SHP77 (cell line): ENCODE data around the gene TNFRSF11A.
A peak's percentile ranks its signal among the peaks of the same experiment; 100 is the strongest.

Experiments
- DNase-seq, 2 experiments: peaks; one replicate each; lab custom pipeline; 2025; lab: John Stamatoyannopoulos, UW

Gene TNFRSF11A

DNA sequence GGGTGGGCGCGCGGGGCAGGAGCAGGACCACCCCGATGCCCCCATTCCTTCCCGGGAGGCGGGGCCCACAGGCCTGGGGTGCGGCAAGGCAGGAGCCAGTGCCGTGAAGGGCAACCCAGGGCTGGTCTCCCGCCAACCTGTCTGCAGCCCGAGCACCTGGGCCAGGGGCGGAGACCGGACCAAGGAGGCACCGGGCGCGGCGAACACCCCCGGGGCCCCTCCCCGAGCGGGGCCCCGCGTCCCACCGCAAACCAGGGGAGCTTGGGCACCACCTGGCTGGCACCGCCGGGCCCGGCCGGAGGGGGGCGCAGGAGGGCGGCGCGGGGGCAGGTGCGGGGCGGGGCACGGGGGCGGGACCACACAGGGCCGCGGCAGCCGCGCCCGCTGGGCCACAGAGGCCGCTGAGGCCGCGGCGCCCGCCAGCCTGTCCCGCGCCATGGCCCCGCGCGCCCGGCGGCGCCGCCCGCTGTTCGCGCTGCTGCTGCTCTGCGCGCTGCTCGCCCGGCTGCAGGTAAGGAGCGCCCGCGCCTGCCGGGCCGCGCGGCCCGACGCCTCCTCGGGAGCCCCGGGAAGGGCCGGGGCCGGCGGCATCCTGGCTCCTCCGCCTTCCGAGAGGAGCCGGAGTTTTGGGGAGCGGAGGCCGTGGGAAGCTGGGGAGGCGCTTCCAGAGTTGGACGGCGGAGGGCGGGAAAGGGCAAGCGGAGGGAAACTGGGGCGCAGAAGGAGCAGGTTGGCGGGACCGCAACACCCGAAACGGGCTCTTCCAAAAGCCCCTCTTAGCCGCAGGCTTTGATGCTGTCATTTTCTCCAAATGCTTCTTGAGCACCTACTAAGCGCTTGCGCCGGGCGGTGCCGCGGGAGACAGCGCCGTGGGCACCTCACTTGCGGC lies at the start of gene TNFRSF11A:
TSS of gene TNFRSF11A (plus strand) at position 394 of the 889 bp plus-strand sequence. CDS start at position 437, 43 bp downstream.
- DNase-seq: peak; percentile 22 to 53

GRCh38 chr18:62277045-62277444 lies 48.1 kb upstream of the TNFRSF11A start:
- no peak for DNase-seq

DNA sequence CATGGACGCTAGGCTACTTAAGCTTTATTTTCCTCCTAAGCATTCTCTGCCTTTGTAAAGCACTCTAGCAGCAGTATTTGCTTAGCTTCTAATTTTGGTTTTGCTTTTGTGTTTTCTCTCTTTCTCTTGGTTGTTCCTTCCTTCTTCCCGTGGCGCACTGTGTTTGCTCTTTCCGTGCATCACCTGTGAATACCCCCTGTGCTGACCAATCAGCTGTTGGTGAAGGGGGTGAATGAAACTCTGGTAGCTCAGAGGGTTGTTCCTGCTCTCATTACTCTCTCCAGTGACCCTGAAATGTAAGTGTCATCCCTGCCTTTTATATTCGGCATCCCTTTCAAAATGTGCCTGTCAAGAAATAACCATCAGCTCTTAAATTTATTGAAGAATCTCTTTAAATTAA lies 45.5 kb upstream of the TNFRSF11A start:
- DNase-seq: no peak

- no peak for DNase-seq
Observed at GRCh38 chr18:62280058-62280457, 45.1 kb upstream of the TNFRSF11A start.

GRCh38 chr18:62280786-62281185 lies 44.3 kb upstream of the TNFRSF11A start:
- no peak for DNase-seq

DNA sequence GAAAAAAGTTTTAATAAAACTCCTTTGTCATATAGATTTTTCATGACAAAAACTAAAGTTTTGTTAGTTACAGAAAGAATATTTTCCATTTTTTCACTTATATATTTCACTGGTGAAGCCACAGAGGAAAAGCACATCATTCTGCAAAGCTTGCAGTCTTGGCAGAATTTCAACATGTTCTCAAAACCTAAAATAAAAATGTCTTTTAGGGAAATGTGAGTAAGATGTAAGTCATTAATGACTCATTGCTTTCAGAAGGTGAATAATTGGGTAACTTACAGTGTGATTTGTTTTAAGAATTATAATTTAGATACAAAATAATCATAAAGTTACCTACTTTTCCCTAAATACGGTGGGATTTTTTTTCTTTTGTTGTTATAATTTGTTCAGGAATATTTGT lies 43.4 kb upstream of the TNFRSF11A start:
- no peak for DNase-seq

GRCh38 chr18:62282188-62282629 lies 42.9 kb upstream of the TNFRSF11A start:
- no peak for DNase-seq

DNA sequence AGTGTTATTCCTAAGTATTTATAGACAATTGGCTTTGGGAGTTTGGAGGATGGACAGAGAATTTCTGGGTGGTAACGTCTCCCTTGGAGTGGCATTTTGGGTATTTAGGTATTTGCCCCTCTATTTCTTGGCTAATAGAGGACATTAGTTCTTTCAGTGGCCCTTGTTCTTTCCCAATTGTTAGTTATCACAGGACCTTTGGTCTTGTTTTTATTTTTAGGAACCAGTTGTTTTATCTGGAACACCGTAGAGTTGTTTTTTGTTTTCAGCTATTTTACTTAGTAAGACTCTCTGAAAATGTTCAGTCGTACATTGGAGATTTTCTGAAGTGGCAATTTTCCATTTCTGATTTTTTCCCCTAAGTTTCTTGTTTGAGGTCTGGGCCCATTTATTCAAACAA lies 40.5 kb upstream of the TNFRSF11A start:
- DNase-seq: no peak

DNA sequence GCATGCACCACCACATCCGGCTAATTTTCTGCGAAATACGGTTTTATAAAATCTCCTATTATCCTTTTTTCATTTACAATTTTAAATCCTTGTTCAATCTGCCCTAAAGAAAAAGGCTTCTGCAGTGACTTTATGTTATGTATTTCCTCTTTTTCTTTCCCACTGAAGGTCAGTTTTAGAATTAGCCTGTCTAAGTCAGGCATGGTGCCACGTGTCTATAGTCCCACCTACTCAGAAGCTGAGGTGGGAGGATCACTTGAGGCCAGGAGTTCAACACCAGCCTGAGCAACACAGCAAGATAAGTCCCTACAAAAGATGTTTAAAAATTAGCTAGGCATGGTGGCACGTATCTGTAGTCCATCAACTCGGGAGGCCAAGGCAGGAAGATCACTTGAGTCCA lies 39.8 kb upstream of the TNFRSF11A start:
- DNase-seq: no peak

- no peak for DNase-seq
Observed at GRCh38 chr18:62287781-62288664, 37.1 kb upstream of the TNFRSF11A start.

DNA sequence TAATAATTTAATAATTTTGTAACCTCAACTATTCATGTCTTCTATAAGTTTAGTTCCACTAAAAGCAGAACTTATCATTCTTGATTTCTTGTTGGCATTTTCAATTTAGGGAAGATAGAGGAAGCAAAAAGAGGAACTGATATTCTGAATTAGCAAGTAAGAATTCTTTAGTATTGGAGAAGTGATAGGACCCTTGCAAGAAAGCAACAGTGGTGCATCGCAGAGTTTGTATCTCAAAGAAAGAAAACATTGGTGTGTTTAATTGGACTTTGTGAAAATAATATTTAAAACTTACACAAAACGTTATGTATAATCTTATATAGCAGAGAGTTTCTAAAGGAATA lies 36.5 kb upstream of the TNFRSF11A start:
- no peak for DNase-seq

- no peak for DNase-seq
Observed at GRCh38 chr18:62289047-62289446, 36.1 kb upstream of the TNFRSF11A start.

- no peak for DNase-seq
Observed at GRCh38 chr18:62294073-62294472, 31.0 kb upstream of the TNFRSF11A start.

- DNase-seq: no peak
Observed at GRCh38 chr18:62300359-62300963, 24.6 kb upstream of the TNFRSF11A start.

DNA sequence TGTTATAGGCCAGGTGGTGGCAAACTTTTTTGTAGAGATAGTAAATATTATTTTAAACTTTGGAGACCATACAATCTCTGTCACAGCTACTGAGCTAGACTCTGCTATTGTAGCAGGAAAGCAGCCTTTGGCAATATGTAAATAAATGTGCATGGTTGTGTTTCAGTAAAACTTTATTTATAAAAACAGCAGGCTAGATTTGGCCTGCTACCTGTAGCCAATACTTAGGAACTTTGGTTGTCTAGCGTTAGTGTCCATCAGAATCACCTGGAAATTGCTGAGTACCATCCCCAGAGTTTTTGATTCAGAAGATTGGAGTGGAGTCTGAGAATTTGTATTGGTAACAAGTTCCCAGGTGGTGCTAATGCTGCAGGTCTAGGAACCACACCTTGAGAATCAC lies 23.8 kb upstream of the TNFRSF11A start:
- no peak for DNase-seq

DNA sequence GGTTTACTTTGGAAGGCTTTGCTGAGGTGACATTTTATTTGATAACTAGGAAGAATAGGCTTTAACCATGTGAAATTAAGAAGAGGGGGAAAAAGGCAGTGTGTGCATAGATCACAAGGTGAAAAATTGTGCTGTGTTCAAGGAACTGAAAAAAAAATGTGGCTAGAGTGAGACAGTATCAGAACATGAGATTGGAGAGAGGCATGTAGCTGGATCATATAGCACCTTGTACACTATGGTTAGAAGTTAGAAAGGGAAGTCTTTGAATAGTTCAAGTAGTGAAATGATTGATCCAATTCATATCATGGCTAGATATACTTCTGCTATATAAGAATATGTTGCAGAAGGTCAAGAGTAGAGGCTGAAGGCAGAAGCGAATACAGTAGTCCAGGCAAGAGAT lies 12.3 kb upstream of the TNFRSF11A start:
- DNase-seq: no peak

DNA sequence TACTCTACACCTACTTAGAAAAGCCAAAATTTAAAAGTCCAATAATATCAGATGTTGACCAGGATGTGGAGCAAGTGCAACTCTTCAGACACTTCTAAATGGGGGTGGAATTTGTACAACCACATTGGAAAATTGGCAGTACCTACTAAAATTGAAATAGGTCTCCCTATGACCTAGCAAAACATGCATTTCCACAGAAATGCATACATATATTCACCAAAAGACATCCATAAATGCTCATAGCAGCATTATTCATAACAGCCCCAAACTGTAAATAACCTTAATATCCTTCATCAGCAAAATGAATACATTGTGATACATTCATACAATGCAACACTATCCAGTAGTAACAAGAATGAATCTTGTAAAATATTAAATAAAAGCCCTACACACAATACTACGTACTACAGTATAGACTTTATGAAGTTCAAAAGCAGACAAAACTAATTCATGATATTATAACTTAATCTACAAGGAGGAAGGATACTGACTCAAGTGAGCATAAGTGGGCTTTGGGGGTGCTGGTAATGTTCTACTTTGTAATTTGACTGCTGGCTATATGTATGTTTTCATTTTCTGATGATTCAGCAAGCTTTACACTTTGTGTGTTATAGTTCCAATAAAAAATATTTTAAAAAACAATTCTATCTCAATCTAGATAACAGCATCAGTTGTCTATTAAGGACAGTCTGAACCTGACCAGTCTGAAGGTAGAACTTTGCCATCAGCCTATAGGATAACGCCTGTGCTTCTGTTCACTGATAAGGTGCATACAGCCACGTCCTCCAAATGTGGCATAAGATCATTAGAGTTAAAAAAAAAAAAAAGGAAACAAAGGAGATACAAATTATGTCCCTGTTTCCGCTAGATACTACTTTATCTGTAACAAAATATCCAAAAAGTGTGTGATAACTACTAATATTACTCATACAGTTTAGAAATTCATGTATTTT lies 6.6 kb upstream of the TNFRSF11A start:
- no peak for DNase-seq

DNA sequence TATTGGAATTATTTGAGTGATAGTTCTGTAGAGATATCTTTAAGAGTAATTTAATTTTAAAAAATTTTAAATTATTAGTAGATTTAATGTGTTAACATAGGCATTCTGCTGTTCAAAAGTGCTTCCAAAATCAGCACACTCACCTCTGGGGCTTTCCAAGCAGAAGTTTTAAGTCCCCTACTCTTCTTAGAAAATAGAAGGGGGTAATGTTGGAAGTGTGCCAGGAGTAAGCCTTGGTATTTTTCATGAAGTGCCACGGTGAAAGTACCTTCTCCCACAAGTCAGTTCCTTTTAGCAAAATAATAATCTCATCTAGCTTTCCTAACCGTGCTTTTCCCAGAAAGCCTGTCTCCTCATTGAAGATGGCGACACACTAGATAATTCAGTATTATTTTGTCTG lies 3.9 kb upstream of the TNFRSF11A start:
- no peak for DNase-seq

- no peak for DNase-seq
Observed at GRCh38 chr18:62323483-62324180, 1.5 kb upstream of the TNFRSF11A start.

GRCh38 chr18:62324181-62324828 lies 805 bp upstream of the TNFRSF11A start:
- DNase-seq: no peak
